Measurements from ENCODE around the gene NEURL1B.

Gene NEURL1B

GRCh38 chr5:172739375-172739774, 98.3 kb downstream of the NEURL1B start:
- no peak for DNase-seq

GRCh38 chr5:172740428-172741205, 99.6 kb downstream of the NEURL1B start:
- DNase-seq = no peak
